ENCODE measurements around the gene MRPS27. TPM values are rescaled to one million over a fixed set of nuclear protein-coding genes. Genes with fewer than 3 reads are reported as not detected.

The MRPS27 gene
- total and polyA plus RNA-seq, 9 of the 15 experiments (the other 6 are each of a cell fraction or from before 2014, with no cell fraction given) = 73.6 to 144 (median 106) TPM

DNA sequence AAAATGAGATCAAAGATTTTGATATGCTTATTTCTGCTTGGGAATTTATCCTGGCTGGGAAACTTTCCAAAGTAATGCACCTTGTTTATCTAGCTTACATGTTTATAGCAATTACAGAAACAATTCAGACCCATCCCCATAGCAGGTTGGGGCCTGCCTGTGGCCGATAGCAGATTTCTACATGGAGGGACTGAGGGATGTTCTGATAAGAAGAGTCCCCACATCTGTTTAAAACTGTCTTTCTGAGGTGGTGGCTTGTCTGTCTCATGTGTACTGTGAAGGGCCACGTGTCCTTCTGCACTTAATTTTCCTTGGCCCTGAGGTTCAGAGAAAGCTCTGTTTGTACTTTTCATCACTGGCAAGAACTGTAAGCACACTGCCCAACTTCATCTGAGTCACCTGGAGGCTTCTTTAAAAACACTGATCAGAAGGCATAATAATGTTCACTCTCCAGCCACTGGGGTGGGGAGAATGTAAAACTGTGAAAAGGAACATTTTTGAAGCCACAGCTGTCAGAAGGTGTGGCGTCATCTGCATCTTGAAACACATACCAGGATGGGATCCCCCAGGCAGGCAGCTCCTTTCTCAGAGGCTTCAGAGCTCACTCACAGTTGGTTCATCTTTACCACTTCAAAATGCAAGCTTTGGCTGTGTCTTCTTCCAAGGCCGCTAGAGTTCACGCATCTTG, 132.5 kb downstream of the MRPS27 start:
- no peak overlapping the region for H3K4me3 ChIP-seq
- no peaks in the 10 kb centered on the region for H3K9me1 ChIP-seq (ENCODE audit: control insufficient read depth, insufficient read depth, low read length)
- ATAC-seq (peak; percentile 51), FAIRE-seq (peak; percentile 70), DNase-seq (ENCODE audit: extremely low read depth in 1 of 4, low spot score in 3 of 4) (peak; percentile 52 to 65 (median 56))
- H3K79me2 ChIP-seq (ENCODE audit: control insufficient read depth, insufficient read depth, low read length) = no peaks in the 10 kb centered on the region
- in situ Hi-C loops (cut with MboI) = no loop called here
- no TSS peak for BruUV-seq (replicated peaks)
- no peak overlapping the region for H3K27ac ChIP-seq (ENCODE audit: extremely low read depth, low read depth, low read length)
- intact Hi-C loops (cut with micrococcal nuclease) = no loop called here
- no peak overlapping the region for H3K9ac ChIP-seq (ENCODE audit: insufficient read depth in 1 of 2, low read depth in 2 of 2, low read length in 2 of 2)
- POLR2A ChIA-PET = interaction anchor here (1.6 to 2.2 kb wide), 2 partner anchors 10 to 19 kb away, joined by 4 to 6 read pairs; no protein-coding TSS in a partner anchor
- H3K4me2 ChIP-seq (ENCODE audit: insufficient read depth, low read length) = no peak overlapping the region
- peaks cover 66% of the 10 kb centered on the region for H3K36me3 ChIP-seq (ENCODE audit: control insufficient read depth, insufficient read depth, low read length)
- H4K20me1 ChIP-seq (replicated peaks; ENCODE audit: control insufficient read depth, insufficient read depth, low read length) = no peaks in the 10 kb centered on the region
- 57% methylated on average over 5 of the region's 5 CpGs for WGBS (ENCODE audit: insufficient coverage, low coverage, missing lambda C conversion rate)
- no peak overlapping the region for H2AFZ ChIP-seq (ENCODE audit: low read depth, low read length)
- no peaks in the 10 kb centered on the region for H3K27me3 ChIP-seq (ENCODE audit: control insufficient read depth in 2 of 2, insufficient read depth in 2 of 2, low read length in 2 of 2)
- CTCF ChIA-PET (ENCODE audit: low intra/inter-chr PET ratio) = no interaction called here
- H3K9me3 ChIP-seq (replicated peaks; ENCODE audit: control insufficient read depth, insufficient read depth, low read depth, low read length) = no peaks in the 10 kb centered on the region
- H3K4me1 ChIP-seq (replicated peaks in 1 of 2; ENCODE audit: control insufficient read depth in 2 of 2, insufficient read depth in 2 of 2, low read length in 2 of 2) = peaks cover 0 to 3% of the 10 kb centered on the region in 2 experiments; a peak in 2 of 5 replicates
- TF ChIP-seq ESRRB (CRISPR knock-in tag; IDR thresholded peaks at IDR 0.05; ENCODE audit: borderline replicate concordance) (no peak), FOXK2 (conservative IDR thresholded peaks at IDR 0.05 in 1 of 2, IDR thresholded peaks at IDR 0.05 in 1 of 2; ENCODE audit: low read depth in 2 of 2) (0 out of 4 replicates have a peak, but pooled peaks of 1 of the 2 experiments have one; percentile 20), ILK (tag; IDR thresholded peaks at IDR 0.05; ENCODE audit: borderline replicate concordance, low read depth) (no peak), TAF1 (IDR thresholded peaks at IDR 0.05; ENCODE audit: control insufficient read depth, extremely low read depth, insufficient read depth, low read length, severe bottlenecking) (no peak), NR4A1 (CRISPR knock-in tag; IDR thresholded peaks at IDR 0.05) (0 out of 2 replicates have a peak, but pooled peaks have one; percentile 18), NR4A1 (tag; IDR thresholded peaks at IDR 0.05) (no peak), ETV5 (CRISPR knock-in tag; IDR thresholded peaks at IDR 0.05; ENCODE audit: low read depth) (no peak), DMBX1 (CRISPR knock-in tag; IDR thresholded peaks at IDR 0.05; ENCODE audit: borderline replicate concordance) (no peak), HNRNPUL1 (IDR thresholded peaks at IDR 0.05; ENCODE audit: low read length) (no peak), TEAD4 (IDR thresholded peaks at IDR 0.05; ENCODE audit: low read length) (peak; percentile 54; the same call in 1 of the 2 replicates), TEAD4 (CRISPR knock-in tag; IDR thresholded peaks at IDR 0.05; ENCODE audit: borderline replicate concordance) (no peak), NCOR1 (IDR thresholded peaks at IDR 0.05) (peak; percentile 68), NFIC (IDR thresholded peaks at IDR 0.05) (peak; percentile 36; the same call in 1 of the 2 replicates), XRCC3 (IDR thresholded peaks at IDR 0.05) (no peak), DNMT1 (IDR thresholded peaks at IDR 0.05) (no peak), TAF7 (tag; IDR thresholded peaks at IDR 0.05) (no peak)
- TF ChIP-seq, protein P1, sequence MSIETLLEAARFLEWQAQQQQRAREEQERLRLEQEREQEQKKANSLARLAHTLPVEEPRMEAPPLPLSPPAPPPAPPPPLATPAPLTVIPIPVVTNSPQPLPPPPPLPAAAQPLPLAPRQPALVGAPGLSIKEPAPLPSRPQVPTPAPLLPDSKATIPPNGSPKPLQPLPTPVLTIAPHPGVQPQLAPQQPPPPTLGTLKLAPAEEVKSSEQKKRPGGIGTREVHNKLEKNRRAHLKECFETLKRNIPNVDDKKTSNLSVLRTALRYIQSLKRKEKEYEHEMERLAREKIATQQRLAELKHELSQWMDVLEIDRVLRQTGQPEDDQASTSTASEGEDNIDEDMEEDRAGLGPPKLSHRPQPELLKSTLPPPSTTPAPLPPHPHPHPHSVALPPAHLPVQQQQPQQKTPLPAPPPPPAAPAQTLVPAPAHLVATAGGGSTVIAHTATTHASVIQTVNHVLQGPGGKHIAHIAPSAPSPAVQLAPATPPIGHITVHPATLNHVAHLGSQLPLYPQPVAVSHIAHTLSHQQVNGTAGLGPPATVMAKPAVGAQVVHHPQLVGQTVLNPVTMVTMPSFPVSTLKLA (conservative IDR thresholded peaks at IDR 0.05) = peak in 1 of 2 experiments; percentile 49; a peak in 2 of 4 replicates
- TF ChIP-seq, protein P2, sequence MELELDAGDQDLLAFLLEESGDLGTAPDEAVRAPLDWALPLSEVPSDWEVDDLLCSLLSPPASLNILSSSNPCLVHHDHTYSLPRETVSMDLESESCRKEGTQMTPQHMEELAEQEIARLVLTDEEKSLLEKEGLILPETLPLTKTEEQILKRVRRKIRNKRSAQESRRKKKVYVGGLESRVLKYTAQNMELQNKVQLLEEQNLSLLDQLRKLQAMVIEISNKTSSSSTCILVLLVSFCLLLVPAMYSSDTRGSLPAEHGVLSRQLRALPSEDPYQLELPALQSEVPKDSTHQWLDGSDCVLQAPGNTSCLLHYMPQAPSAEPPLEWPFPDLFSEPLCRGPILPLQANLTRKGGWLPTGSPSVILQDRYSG (tag; conservative IDR thresholded peaks at IDR 0.05; ENCODE audit: low read depth) = no peak
